ENCODE measurements around the gene SNX30.

DNA sequence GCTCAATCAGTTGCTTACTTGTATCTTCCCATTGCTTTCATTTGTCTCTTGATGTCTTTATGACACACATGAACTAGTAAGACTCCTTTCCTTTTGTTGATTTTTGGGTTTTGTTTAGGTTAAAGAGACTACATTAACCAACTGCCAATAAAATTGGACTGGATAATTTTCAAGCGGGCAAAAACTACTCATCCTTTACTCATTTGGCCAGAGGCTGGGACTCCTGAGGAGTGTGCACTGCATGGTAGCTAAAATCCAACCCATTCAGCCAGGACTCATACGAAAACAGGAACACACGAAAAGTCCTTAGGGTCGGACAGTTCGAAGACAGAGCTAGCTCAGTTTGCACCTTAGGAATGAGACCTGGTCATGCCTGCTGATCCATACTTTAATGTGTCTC lies 134.2 kb downstream of the SNX30 start:
- TF ChIP-seq, protein P1, sequence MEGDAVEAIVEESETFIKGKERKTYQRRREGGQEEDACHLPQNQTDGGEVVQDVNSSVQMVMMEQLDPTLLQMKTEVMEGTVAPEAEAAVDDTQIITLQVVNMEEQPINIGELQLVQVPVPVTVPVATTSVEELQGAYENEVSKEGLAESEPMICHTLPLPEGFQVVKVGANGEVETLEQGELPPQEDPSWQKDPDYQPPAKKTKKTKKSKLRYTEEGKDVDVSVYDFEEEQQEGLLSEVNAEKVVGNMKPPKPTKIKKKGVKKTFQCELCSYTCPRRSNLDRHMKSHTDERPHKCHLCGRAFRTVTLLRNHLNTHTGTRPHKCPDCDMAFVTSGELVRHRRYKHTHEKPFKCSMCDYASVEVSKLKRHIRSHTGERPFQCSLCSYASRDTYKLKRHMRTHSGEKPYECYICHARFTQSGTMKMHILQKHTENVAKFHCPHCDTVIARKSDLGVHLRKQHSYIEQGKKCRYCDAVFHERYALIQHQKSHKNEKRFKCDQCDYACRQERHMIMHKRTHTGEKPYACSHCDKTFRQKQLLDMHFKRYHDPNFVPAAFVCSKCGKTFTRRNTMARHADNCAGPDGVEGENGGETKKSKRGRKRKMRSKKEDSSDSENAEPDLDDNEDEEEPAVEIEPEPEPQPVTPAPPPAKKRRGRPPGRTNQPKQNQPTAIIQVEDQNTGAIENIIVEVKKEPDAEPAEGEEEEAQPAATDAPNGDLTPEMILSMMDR (IDR thresholded peaks at IDR 0.05): no peak
- no peak for TF ChIP-seq ZFX (IDR thresholded peaks at IDR 0.05; ENCODE audit: borderline replicate concordance)
